HG02588 (cell line): Measurements from ENCODE around the gene TNRC6A.
"Not testable (repeated sequence)": the region's sequence is repeated elsewhere in the genome, so short reads cannot be mapped to it uniquely, and the experiment has no call there.

ENCODE experiments used
- ATAC-seq: cut with Tn5 transposase; IDR thresholded peaks from one replicate; pipeline ENCODE4 v1.9.1; 2021; ENCODE audit warnings: mild to moderate bottlenecking, moderate library complexity; ENCODE audit not compliant: unreplicated experiment

TNRC6A gene

DNA sequence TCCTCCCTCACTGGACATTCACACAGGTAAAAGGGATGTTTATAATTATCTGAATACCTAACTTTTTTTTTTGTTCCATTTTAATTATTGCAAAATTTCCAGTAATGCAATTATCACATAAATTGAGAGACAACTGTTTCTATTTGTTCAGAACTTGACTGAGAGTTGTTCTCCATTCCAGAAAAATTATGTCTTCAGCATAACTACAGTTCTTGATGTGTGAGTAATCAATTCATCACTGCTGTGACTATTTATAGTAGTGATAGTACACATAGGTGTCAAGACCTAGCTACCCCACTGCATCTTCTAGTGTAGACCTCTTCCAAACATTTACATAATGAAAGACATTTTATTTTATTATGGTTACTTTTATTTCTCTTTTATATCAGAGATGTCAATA, 5.8 kb upstream of the TNRC6A start:
- no peak for ATAC-seq

DNA sequence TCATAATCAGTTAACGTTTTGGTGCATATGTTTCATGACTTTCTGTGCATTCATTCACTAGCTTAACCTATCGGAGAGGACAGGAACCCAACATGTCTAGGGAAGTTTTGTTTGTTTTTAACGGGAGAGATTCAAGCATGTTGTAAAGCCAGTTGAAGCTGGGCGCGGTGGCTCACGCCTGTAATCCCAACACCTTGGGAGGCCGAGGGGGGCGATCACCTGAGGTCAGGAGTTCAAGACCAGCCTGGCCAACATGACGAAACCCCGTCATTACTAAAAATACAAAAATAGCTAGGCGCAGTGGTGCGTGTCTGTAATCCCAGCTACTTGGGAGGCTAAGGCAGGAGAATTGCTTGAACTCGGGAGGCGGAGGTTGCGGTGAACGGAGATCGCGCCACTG, 1.4 kb upstream of the TNRC6A start:
- no peak for ATAC-seq

DNA sequence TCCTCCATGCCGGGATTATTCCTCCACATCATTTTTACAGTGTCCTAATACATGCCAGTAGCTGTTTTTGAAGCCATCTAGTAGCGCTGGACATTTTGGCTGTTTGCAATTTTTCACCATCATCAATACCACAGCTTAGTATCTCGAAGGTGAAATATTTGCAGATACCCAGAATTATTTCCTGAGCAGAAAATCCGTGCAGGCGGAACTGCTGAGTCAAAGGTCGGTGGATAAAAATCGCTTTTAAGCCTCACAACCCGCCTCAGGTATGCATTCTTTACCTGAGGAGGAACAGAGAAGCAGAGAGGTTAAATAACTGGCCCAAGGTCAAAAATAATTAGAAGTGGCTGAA, 584 bp upstream of the TNRC6A start:
- no peak for ATAC-seq

DNA sequence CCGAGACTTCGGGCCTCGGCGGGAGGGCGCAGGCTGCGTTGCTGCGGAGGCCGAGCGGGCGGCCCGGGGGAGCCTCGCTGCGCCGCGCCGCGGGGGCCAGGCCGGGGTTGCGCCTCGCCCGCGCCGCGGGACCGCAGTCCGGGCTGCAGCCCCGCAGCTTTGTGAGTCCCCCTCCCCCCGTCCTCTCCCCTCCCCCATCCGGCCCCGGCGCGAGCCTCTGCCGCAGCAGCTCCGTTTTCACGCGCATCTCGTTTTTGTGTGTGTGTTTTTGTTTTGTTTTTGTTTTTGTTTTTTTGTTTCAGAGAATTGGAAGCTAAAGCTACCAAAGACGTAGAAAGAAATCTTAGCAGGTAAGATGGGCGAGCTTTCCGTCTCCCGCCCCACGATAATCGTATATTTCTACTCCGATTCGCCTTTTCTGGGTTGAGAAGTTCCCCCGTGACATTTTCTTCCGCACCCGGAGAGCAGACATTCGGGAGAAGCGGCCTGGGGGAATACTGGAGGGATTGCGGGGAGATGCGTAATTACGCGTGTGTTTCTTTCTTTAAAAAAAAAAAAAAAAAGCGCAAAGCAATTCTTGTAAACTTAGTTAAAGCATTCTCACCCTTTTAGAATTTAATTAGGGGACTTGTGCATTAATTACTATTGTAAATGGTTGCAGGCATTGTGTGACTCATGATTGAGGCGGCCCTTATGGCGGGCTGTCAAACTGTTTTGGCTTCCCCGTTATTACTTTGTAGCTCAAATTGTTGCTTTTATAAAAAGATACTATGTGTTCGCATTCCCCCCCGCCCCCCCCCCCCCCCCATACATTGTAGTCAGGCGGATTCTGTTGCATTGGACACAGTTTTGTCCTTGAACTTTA, 732 bp downstream of the TNRC6A start:
- no peak for ATAC-seq

DNA sequence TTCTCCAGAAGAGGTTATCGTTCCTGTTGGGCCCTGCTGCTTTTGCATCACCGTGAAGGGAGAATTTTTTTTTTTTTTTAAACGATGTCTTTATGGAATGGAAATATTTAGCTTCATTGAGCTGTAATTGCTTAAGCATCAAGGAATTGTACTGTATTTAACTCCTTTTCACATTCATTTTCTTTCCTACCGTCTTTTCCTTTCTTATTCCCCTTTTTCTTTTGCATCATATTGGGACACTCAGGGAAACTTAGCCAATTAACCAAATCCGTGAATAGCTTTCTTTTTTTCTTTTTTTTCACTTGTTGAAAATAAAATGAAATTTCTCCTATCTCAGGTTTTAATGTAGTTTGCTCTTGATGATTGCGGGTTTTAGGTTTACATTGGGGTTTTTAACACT, 1.5 kb downstream of the TNRC6A start:
- no peak for ATAC-seq

DNA sequence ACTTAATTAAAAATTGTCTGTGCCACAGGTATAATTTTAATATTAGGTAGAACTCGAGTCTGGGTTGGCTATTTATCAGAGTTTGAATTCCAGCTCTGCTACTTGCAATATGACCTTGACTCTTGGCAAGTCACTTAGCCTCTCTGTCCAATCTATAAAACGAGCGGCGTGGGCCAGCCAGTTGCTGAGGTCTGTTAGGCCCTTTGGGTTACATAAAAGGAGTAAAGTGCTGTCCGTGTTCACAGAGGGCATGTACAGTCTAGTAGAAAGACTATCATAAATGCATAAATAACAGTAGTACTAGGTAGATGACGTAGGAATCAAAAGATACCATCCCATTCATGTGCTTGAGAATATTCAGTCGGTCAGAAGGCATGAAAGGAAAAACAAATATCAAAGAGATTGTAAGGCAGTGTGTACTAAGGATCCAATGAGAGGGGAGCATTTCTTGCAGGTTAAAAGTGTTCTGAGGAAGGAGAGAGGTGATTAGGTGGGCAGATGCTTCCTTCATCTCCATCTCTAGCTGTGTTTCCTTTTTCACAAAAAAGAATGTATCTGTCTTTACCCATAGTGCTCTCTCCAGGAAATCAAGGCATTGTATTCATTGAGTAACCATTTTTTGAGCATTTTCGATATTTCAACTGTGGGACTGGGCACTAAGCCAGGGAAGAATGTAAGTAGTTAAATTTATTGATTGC, 2.4 kb downstream of the TNRC6A start:
- no peak for ATAC-seq

DNA sequence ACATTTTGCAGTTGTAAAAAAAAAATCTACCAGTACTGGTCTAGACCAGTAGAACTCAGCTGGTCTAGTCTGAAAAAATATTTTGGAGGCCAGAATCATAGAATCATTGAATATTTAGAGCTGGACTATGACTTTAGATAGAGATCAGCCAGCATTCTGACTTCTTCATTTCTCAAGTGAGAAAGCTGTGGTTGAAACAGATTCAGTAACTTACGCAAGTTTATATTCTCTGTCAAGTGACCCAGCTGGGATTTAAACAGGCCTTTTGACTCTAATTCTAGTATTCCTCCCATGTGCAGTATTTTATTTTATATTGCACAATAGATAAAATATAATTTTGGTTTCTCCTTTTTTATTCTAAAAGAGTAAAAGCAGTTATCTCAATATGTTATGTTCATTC, 4.9 kb downstream of the TNRC6A start:
- no peak for ATAC-seq

DNA sequence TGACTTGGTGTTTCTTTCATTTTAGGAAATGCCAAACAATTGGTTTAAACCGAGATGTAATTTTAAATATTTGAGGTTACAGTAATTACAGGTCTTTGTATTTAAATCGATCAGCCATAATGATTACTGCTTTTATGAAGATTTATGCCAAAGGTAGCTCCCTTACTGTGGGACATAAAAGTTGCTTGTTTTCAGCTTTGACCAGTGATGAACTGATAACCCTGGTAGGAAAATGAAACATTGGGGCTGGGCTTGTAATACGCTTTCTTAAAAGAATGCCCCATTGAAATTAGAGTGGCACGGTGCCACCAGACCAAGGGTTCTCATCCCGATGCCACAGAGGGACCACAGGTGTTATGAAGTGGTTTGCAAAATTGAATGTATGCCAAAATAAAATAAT, 7.3 kb downstream of the TNRC6A start:
- ATAC-seq = no peak

DNA sequence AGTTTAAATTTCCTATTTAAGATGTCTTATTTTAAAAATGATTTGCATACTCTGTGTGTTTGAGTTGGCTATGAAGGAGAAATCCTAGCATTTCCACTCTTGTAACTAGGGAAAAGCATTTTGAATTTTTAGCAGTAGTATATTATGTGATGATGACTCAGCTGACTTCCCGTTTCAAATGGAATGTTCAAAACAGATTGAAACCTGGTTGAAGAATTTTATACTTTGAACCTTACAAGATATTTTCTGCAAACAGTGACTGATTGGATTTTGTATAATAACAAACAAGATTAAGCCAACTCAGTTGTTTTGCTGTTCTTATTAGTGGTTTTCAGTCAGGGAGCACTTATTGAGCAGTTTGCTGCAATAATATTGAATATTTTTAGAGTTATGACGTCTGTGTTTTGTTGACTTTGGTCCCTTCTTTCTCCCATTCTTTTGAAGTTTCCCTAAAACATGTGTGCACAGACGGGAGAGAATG, 8.0 kb downstream of the TNRC6A start:
- ATAC-seq = no peak

DNA sequence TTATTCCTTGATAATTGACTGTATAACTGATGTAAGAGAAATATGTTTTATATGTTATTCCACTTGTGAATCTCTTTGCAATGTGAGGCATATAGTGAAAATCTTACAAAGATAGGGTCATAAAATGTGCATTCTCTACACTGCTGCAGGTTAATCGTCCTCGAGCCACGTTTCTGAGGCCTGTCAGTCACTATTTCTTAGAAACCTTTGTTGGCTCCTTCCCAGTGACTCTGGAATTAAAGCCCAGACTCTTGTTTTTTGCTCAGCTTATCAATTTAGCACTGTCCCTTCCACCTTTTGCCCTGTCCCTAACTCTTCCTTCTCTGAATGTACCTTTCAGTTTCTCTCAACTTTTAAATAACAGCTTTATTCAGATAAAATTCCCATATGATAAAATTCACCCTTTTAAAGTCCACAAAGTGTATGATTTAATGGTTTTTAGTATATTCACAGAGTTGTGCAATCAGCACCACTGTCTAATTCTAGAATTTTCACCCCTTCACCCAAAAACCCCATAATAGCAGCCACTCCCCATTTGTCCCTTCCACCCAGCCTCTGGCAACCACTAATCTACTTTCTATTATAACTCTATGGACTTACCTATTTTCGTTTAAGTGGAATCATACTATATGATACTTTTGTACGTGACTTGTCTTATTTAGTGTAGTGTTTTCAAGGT, 8.6 kb downstream of the TNRC6A start:
- no peak for ATAC-seq

DNA sequence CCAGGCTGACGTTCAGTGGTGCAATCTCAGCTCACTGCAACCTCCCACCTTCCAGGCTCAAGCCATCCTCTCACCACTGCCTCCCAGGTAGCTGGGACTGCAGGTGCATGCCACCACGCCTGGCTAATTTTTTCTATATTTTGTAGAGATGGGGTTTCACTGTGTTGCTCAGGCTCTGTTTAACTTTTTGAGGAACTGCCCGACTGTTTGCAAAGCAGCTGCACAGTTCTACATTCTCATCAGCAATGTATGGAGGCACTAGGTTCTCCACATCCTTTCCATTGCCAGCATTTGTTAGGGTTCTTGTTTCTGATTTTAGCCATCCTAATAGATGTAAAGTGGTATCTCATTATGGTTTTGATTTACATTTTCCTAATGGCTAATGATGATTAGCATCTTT, 9.4 kb downstream of the TNRC6A start:
- ATAC-seq = no peak

DNA sequence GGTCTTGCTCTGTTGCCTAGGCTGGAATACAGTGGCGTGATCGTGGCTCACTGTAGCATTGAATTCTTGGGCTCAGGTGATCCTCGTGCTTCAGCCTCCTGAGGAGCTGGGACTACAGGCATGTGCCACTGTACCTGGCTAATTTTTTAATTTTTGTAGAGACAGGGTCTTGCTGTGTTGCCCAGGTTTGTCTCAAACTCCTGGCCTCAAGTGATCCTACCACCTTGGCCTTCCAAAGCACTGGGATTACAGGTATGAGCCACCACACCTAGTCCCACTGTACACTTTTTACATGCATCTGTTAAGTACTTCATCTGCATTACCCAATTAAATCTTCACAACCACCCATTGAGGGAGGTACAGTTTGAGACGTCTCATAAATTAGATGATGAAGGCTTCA, 12.4 kb downstream of the TNRC6A start:
- ATAC-seq = no peak

DNA sequence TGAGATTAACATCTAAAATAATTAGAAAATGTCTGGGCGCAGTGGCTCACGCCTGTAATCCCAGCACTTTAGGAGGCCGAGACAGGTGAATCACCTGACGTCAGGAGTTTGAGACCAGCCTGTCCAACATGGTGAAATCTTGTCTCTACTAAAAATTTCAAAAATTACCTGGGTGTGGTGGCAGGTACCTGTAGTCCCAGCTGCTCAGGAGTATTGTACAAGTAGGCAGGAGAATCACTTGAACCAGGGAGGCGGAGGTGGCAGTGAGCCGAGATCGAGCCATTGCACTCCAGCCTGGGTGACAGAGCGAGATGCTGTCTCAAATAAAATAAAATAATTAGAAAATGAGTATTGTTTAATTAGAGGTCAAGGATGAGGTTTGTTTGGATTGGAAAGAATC, 13.2 kb downstream of the TNRC6A start:
- ATAC-seq = not testable (repeated sequence)

DNA sequence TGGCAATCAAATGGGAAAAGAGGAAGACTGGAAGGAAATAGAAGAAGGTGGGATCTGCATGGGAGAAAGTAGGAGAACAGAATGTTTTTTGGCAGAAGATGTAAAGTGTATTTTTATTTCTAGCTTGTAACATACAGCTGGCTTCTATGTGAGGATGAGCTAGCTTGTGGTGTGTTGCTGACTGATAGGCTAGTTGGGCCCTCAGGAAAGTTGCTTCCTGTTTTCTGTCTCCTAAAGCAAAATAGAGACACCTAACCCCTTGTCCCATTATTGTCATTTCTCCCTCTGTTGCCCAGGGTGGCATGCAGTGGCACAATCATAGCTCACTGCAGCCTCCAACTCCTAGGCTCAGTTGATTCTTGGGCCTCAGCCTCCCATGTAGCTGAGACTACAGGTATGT, 15.9 kb downstream of the TNRC6A start:
- no peak for ATAC-seq

DNA sequence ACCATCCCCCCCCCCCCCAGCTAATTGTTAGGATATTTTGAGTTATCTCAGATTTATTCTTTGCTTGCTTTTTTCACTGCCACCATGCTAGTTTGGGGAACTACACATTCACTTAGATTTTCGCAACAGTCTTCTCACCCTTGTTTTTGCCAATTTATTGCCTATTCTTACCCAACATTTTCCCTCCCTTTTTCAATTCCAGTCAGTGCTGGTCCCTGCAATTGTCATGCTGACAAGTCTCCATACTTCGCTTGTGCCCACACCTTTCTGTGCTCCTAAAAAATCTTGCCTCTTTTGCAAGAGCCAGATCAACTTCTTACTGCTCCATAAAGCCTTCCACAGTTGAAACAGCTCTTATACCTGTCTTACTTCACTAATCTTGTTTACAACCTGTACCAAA, 16.3 kb downstream of the TNRC6A start:
- ATAC-seq = no peak

DNA sequence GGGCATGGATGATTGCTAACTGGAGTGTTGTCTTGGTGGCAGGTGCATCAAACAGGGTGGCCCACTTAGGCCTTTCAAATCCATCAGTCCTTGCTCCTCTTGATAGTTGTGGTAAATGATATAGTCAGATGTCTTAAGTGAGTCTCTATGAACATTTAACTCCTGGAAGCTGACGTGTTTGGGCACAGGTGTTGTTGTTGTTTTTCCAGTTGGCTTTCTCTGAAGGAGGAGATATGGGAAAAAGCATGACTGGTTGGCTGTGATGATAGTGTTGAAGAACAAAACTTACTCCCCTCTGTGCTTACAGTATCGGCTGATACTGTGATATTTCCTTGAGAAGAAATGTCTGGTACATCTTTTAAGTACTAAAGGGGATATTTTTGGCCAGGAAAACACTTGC, 18.0 kb downstream of the TNRC6A start:
- no peak for ATAC-seq

DNA sequence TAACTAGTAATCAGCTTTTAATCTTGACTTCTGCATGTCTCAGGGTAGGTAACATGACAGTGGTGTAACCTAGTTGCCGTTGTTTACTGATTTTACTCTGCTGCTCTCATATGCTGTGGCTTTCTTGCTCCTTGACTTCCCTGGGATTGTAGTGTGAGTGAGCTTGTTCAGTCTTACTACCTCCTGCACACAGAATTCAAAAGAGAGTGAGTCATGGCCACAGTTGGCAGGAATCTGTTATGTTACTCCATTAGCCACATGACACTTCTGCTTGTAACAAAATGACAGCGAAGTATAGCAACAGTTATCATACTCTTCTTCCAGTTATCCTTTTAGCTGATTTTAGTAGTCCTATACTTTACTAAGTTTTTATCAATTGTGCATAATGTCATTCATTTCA, 18.8 kb downstream of the TNRC6A start:
- no peak for ATAC-seq

DNA sequence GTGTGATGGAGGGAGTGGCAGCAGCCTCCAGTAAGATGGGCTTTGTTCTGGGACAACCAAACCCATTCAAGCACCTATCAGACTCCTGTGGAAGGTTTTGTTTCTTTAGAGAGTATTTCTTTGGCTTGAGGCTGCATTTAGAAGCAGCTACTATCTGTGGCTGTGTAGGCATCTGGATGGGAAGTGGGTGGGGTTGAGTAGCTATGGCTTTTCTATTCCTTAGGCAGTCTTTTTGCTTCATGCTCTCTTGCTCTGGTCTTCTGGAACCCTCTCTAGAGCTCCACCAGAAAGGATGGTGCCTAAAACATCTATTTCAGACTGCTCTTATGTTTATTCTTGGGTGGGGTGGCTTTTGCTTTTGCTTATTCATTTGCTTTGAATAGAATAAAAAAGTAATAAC, 19.9 kb downstream of the TNRC6A start:
- ATAC-seq = no peak

DNA sequence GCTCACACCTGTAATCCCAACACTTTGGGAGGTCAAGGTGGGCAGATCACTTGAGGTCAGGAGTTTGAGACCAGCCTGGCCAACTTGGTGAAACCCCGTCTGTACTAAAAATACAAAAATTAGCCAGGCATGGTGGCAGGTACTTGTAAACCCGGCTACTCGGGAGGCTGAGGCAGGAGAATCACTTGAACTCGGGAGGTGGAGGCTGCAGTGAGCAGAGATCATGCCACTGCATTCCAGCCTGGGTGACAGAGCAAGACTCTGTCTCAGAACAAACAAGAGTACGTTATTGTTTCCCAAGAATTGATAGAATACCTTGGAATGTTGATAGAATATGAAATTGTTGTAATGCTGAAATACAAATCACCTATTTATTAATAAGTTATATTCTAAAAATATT, 20.4 kb downstream of the TNRC6A start:
- ATAC-seq = not testable (repeated sequence)

DNA sequence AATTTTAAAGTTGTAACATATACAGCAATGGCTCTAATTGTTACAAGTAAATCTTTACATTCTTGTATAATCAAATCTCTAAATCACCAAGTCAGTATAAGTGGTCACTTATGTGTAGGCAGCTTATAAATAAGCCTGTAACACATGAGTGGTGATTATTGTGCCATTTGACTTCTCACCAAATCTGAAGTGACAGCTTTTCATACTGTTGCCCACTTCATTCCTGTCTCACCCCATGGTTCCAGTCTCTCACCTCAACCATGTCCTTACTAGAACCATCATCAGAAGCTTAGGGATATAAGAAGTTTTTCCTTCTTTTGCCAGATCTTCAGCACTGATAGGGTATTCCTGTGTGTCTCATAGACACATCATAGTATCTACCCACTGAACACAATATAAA, 23.5 kb downstream of the TNRC6A start:
- no peak for ATAC-seq

DNA sequence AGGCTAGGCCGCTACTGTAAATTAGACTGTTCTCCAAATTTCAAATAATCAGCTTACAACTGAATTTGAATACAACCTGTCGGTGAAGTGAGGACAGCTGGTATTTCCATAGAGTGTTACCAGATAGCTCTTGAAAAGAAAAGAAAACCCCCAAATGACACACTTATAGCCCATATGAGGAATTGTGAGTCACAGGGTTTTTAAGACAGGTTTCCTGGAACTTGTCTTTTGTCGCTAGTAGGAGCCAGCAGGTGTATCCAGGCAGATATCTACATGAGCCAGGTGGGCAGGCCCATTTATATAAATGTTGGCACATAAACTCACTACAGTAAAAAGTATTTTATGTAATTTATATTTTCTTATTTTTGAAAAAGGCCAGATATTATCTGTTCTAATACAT, 24.0 kb downstream of the TNRC6A start:
- ATAC-seq = no peak

DNA sequence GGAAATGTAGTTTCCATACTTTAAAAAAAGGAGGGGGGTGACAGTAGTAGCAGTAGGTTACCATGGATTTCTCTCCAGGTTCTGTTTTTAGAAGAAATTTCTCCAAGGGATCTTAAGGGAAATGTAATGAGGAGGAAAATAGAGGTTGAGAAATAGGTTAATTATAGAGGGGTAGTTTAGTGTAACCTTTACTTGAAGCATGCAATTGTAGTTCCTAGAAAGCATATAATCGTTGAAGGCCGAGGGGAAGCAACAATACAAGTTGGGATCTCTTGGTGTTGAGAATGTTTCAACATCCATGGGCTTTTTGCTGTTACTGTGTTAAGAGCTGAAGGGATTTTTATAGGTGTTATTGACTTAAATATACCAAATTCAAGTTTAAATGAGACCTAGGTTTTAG, 25.1 kb downstream of the TNRC6A start:
- no peak for ATAC-seq
